ENCODE data around the gene PROKR1.

GRCh38 chr2:68673631-68674030 is 30.3 kb downstream of the PROKR1 start:
- no peak for TF ChIP-seq CTCF (IDR thresholded peaks at IDR 0.05)
- TF ChIP-seq POLR2A (IDR thresholded peaks at IDR 0.05) = no peak

Data from heart left ventricle (tissue), 13 donors.